Skin epidermis (tissue), 12 donors: ENCODE results near the gene TPSG1.
"Not testable (repeated sequence)": the region's sequence is repeated elsewhere in the genome, so short reads cannot be mapped to it uniquely, and the experiment has no call there.

Experiments used
- H3K27ac ChIP-seq, 21 experiments: fragments of 200-600 bp; sonication (generic) in 11 of 21; one replicate each; pipeline ENCODE4 v1.5.0; 2020; ENCODE audit warnings: mild to moderate bottlenecking in 3 of 21, inconsistent platforms in 2 of 21, moderate library complexity in 2 of 21
- H3K4me3 ChIP-seq, 7 experiments: fragments of 200-600 bp; sonication (generic) in 2 of 7; one replicate each; pipeline ENCODE4 v1.5.0; 2020; ENCODE audit warnings: inconsistent platforms in 2 of 7, mild to moderate bottlenecking in 2 of 7, moderate library complexity in 1 of 7

The TPSG1 gene

GRCh38 chr16:1225051-1225451 is at the start of gene TPSG1:
TPSG1 (minus strand) TSS chr16:1225268; CDS start chr16:1225252, 16 bp downstream.
- H3K27ac ChIP-seq: no peak within 1 kb of the TSS
- H3K4me3 ChIP-seq: no peak within 1 kb of the TSS

- Histone ChIP-seq H3K27ac (no peak overlapping the region), H3K4me3 (no peak overlapping the region)
Observed at GRCh38 chr16:1274767-1275166, 49.7 kb upstream of the TPSG1 start.

- no peak overlapping the region for H3K4me3 ChIP-seq
- no peak overlapping the region for H3K27ac ChIP-seq
Observed at GRCh38 chr16:1273816-1274215, 48.7 kb upstream of the TPSG1 start.

- H3K4me3 ChIP-seq: no peak overlapping the region
- no peak overlapping the region for H3K27ac ChIP-seq
Observed at GRCh38 chr16:1272453-1273198, 47.6 kb upstream of the TPSG1 start.

- H3K27ac ChIP-seq, H3K4me3 ChIP-seq: not testable (repeated sequence)
Observed at GRCh38 chr16:1271724-1272413, 46.8 kb upstream of the TPSG1 start.

GRCh38 chr16:1271380-1271723 is 46.3 kb upstream of the TPSG1 start:
- Histone ChIP-seq H3K4me3 (no peak overlapping the region), H3K27ac (no peak overlapping the region)

- H3K4me3 ChIP-seq, H3K27ac ChIP-seq: not testable (repeated sequence)
Observed at GRCh38 chr16:1269418-1269817, 44.4 kb upstream of the TPSG1 start.

- H3K4me3 ChIP-seq: no peak overlapping the region
- H3K27ac ChIP-seq: no peak overlapping the region
Observed at GRCh38 chr16:1265826-1266225, 40.8 kb upstream of the TPSG1 start.

GRCh38 chr16:1265090-1265630 is 40.1 kb upstream of the TPSG1 start:
- Histone ChIP-seq H3K27ac (no peak overlapping the region), H3K4me3 (no peak overlapping the region)

- no peak overlapping the region for H3K27ac ChIP-seq
Observed at GRCh38 chr16:1264345-1265089, 39.4 kb upstream of the TPSG1 start.

GRCh38 chr16:1263591-1264344 is 38.7 kb upstream of the TPSG1 start:
- no peak overlapping the region for H3K4me3 ChIP-seq
- no peak overlapping the region for H3K27ac ChIP-seq

More at GRCh38 chr16:1264345-1265089, 39.4 kb upstream of the TPSG1 start:
- no peak overlapping the region for H3K4me3 ChIP-seq

GRCh38 chr16:1262846-1263221 is 37.8 kb upstream of the TPSG1 start:
- Histone ChIP-seq H3K4me3 (no peak overlapping the region), H3K27ac (no peak overlapping the region)

GRCh38 chr16:1262210-1262845 is 37.3 kb upstream of the TPSG1 start:
- Histone ChIP-seq H3K27ac (no peak overlapping the region), H3K4me3 (no peak overlapping the region)

- H3K4me3 ChIP-seq: no peak overlapping the region
- H3K27ac ChIP-seq: no peak overlapping the region
Observed at GRCh38 chr16:1261131-1261892, 36.2 kb upstream of the TPSG1 start.

GRCh38 chr16:1260101-1260680 is 35.1 kb upstream of the TPSG1 start:
- Histone ChIP-seq H3K4me3 (no peak overlapping the region), H3K27ac (no peak overlapping the region)

GRCh38 chr16:1259760-1260068 is 34.6 kb upstream of the TPSG1 start:
- no peak overlapping the region for H3K4me3 ChIP-seq
- H3K27ac ChIP-seq: no peak overlapping the region

GRCh38 chr16:1258906-1259759 is 34.1 kb upstream of the TPSG1 start:
- no peak overlapping the region for H3K4me3 ChIP-seq
- peak overlapping the region in 1 of 21 experiments; percentile 5 for H3K27ac ChIP-seq

GRCh38 chr16:1258225-1258600 is 33.1 kb upstream of the TPSG1 start:
- Histone ChIP-seq H3K27ac (no peak overlapping the region), H3K4me3 (no peak overlapping the region)
